Erythroblast (primary cell): ENCODE measurements around the gene GSTA5.
"Not testable (repeated sequence)": the region's sequence is repeated elsewhere in the genome, so short reads cannot be mapped to it uniquely, and the experiment has no call there.

Experiments
- GATA1 ChIP-seq: IDR thresholded peaks from 2 replicates; pipeline ENCODE4 v1.6.1; 2011; ENCODE audit warnings: low read depth, mild to moderate bottlenecking, control low read depth, low read length, moderate library complexity
- POLR2A ChIP-seq: IDR thresholded peaks from 2 replicates; pipeline ENCODE4 v1.6.1; 2011; ENCODE audit warnings: mild to moderate bottlenecking, low read length

- not testable (repeated sequence) for TF ChIP-seq POLR2A, GATA1
Measured at GRCh38 chr6:52828621-52829020, 12.0 kb downstream of the GSTA5 start.
